ENCODE data around the gene NR0B1. TPM values are rescaled to one million over a fixed set of nuclear protein-coding genes. Genes with fewer than 3 reads are reported as not detected.
A peak's percentile ranks its signal among the peaks of the same experiment; 100 is the strongest.

NR0B1 gene
- total and polyA plus RNA-seq, 2 experiments from 2014 or later = not detected

- Histone ChIP-seq H3K9me2 (ENCODE audit: insufficient read depth) (no peaks in the 10 kb centered on the region), H3K4me3 (no peak overlapping the region), H3K27ac (no peak overlapping the region), H3F3A (ENCODE audit: insufficient read depth) (no peaks in the 10 kb centered on the region), H3K9ac (no peak overlapping the region), H3K4me1 (ENCODE audit: insufficient read depth) (no peaks in the 10 kb centered on the region; the same call in 1 of the 2 replicates), H3K9me3 (ENCODE audit: low read depth) (no peaks in the 10 kb centered on the region), H3K4me2 (ENCODE audit: unreplicated experiment) (no peak overlapping the region), H2AFZ (peak overlapping the region; percentile 26; the same call in 1 of the 2 replicates), H4K20me1 (ENCODE audit: insufficient read depth) (no peaks in the 10 kb centered on the region), H3K27me3 (replicated peaks; ENCODE audit: insufficient read depth) (no peaks in the 10 kb centered on the region), H3K36me3 (ENCODE audit: low read depth) (no peaks in the 10 kb centered on the region), H3K79me2 (ENCODE audit: insufficient read depth) (no peaks in the 10 kb centered on the region)
- TF ChIP-seq EZH2phosphoT487 (IDR thresholded peaks at IDR 0.05; ENCODE audit: insufficient read depth, low read depth) (no peak), EZH2 (IDR thresholded peaks at IDR 0.05; ENCODE audit: insufficient read depth, poor library complexity, severe bottlenecking) (no peak)
- in situ Hi-C loops (cut with MboI) = loop anchor here (10.0 to 25.0 kb wide), 2 partner anchors 229 to 437 kb away; no protein-coding TSS in a partner anchor
- peak; percentile 44 for DNase-seq
- WGBS, 2 experiments (ENCODE audit: low coverage in 1 of 2, low lambda C conversion rate in 2 of 2, missing lambda C conversion rate in 2 of 2) = 0 to 5% methylated on average over 1 of the region's 1 CpG
Measured at GRCh38 chrX:30275498-30275897, 33.7 kb downstream of the NR0B1 start.

DNA sequence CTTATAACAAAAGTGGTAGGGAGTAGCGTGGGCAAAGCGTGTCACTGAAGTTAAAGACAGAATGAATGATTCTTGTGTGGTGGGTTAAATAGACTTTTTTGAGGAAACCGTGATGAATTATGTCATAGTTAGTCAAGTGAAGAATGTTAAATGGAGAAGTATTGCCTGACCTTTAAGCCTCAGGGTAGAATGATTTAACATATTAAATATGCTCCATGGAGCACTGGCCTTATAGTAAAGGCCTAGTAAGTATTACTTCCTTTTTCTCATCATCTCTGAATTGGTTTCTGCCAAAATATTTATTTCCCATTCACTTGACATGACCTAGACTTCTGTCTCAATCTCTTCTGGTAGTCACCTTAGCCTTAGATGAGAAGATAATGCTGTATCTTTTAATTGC, 38.6 kb downstream of the NR0B1 start:
- H2AFZ ChIP-seq = no peak overlapping the region
- no peaks in the 10 kb centered on the region for H3K27me3 ChIP-seq (replicated peaks; ENCODE audit: insufficient read depth)
- H3K79me2 ChIP-seq (ENCODE audit: insufficient read depth) = no peaks in the 10 kb centered on the region
- in situ Hi-C loops (cut with MboI) = loop anchor here (10.0 kb wide), 1 partner anchor 234 kb away; no protein-coding TSS in a partner anchor
- H3K4me1 ChIP-seq (ENCODE audit: insufficient read depth) = no peaks in the 10 kb centered on the region
- DNase-seq = no peak
- H3K4me3 ChIP-seq = no peak overlapping the region
- H3K4me2 ChIP-seq (ENCODE audit: unreplicated experiment) = no peak overlapping the region
- H3K9ac ChIP-seq = no peak overlapping the region
- no peak overlapping the region for H3K27ac ChIP-seq
- H3K9me2 ChIP-seq (ENCODE audit: insufficient read depth) = no peaks in the 10 kb centered on the region
- H3K9me3 ChIP-seq (ENCODE audit: low read depth) = no peaks in the 10 kb centered on the region
- 71 to 79% methylated on average over 3 of the region's 3 CpGs for WGBS, 2 experiments (ENCODE audit: low coverage in 1 of 2, low lambda C conversion rate in 2 of 2, missing lambda C conversion rate in 2 of 2)
- H3F3A ChIP-seq (ENCODE audit: insufficient read depth) = no peaks in the 10 kb centered on the region
- no peaks in the 10 kb centered on the region for H4K20me1 ChIP-seq (ENCODE audit: insufficient read depth)
- no peaks in the 10 kb centered on the region for H3K36me3 ChIP-seq (ENCODE audit: low read depth)
- no peak for TF ChIP-seq EZH2 (IDR thresholded peaks at IDR 0.05; ENCODE audit: insufficient read depth, poor library complexity, severe bottlenecking)
- no peak for TF ChIP-seq EZH2phosphoT487 (IDR thresholded peaks at IDR 0.05; ENCODE audit: insufficient read depth, low read depth)

GRCh38 chrX:30262763-30263162, 46.4 kb downstream of the NR0B1 start:
- 13 to 30% methylated on average over 1 of the region's 1 CpG for WGBS, 2 experiments (ENCODE audit: low coverage in 1 of 2, low lambda C conversion rate in 2 of 2, missing lambda C conversion rate in 2 of 2)
- Histone ChIP-seq H3K27ac (no peak overlapping the region), H3K9ac (no peak overlapping the region), H3K36me3 (ENCODE audit: low read depth) (no peaks in the 10 kb centered on the region), H3K4me3 (no peak overlapping the region), H3K79me2 (ENCODE audit: insufficient read depth) (no peaks in the 10 kb centered on the region), H2AFZ (no peak overlapping the region), H3K27me3 (replicated peaks; ENCODE audit: insufficient read depth) (no peaks in the 10 kb centered on the region), H3K9me3 (ENCODE audit: low read depth) (no peaks in the 10 kb centered on the region), H3K4me2 (ENCODE audit: unreplicated experiment) (no peak overlapping the region), H3K4me1 (ENCODE audit: insufficient read depth) (no peaks in the 10 kb centered on the region), H3F3A (ENCODE audit: insufficient read depth) (no peaks in the 10 kb centered on the region), H4K20me1 (ENCODE audit: insufficient read depth) (no peaks in the 10 kb centered on the region), H3K9me2 (ENCODE audit: insufficient read depth) (no peaks in the 10 kb centered on the region)
- DNase-seq = no peak
- in situ Hi-C loops (cut with MboI) = no loop called here
- TF ChIP-seq EZH2phosphoT487 (IDR thresholded peaks at IDR 0.05; ENCODE audit: insufficient read depth, low read depth) (no peak), EZH2 (IDR thresholded peaks at IDR 0.05; ENCODE audit: insufficient read depth, poor library complexity, severe bottlenecking) (no peak)

DNA sequence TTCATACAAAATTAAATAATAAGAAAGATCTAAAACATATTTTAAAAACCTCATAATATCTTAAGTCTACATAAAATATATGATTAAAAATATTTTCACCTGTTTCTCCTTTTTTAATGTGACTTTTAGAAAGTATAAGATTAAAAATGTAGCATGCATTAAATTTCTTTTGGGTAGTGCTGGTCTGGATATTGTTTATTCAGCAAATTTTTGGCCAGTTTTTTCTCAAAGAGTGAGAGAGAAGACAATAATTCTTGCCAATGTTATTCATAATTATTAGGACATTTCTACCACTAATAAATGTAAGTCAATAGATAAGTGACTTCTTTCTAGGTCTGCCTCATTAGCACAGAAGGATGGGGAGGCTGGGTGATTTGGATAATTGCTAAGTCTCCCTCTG, 48.2 kb downstream of the NR0B1 start:
- H2AFZ ChIP-seq = no peak overlapping the region
- no peak overlapping the region for H3K27ac ChIP-seq
- no peaks in the 10 kb centered on the region for H3K79me2 ChIP-seq (ENCODE audit: insufficient read depth)
- H3K4me3 ChIP-seq = no peak overlapping the region
- no peaks in the 10 kb centered on the region for H3K9me3 ChIP-seq (ENCODE audit: low read depth)
- no peak overlapping the region for H3K4me2 ChIP-seq (ENCODE audit: unreplicated experiment)
- no peak overlapping the region for H3K9ac ChIP-seq
- H3K4me1 ChIP-seq (ENCODE audit: insufficient read depth) = no peaks in the 10 kb centered on the region
- H3K36me3 ChIP-seq (ENCODE audit: low read depth) = no peaks in the 10 kb centered on the region
- TF ChIP-seq EZH2phosphoT487 (IDR thresholded peaks at IDR 0.05; ENCODE audit: insufficient read depth, low read depth) (no peak), EZH2 (IDR thresholded peaks at IDR 0.05; ENCODE audit: insufficient read depth, poor library complexity, severe bottlenecking) (no peak)
- in situ Hi-C loops (cut with MboI) = no loop called here
- no peaks in the 10 kb centered on the region for H3K9me2 ChIP-seq (ENCODE audit: insufficient read depth)
- H4K20me1 ChIP-seq (ENCODE audit: insufficient read depth) = no peaks in the 10 kb centered on the region
- no peak for DNase-seq
- H3K27me3 ChIP-seq (replicated peaks; ENCODE audit: insufficient read depth) = no peaks in the 10 kb centered on the region
- no peaks in the 10 kb centered on the region for H3F3A ChIP-seq (ENCODE audit: insufficient read depth)

- Histone ChIP-seq H3K4me2 (ENCODE audit: unreplicated experiment) (no peak overlapping the region), H3K79me2 (ENCODE audit: insufficient read depth) (no peaks in the 10 kb centered on the region), H3K9me2 (ENCODE audit: insufficient read depth) (no peaks in the 10 kb centered on the region), H3K36me3 (ENCODE audit: low read depth) (no peaks in the 10 kb centered on the region), H3K27me3 (replicated peaks; ENCODE audit: insufficient read depth) (no peaks in the 10 kb centered on the region), H4K20me1 (ENCODE audit: insufficient read depth) (no peaks in the 10 kb centered on the region), H2AFZ (no peak overlapping the region), H3K27ac (no peak overlapping the region), H3K9me3 (ENCODE audit: low read depth) (no peaks in the 10 kb centered on the region), H3F3A (ENCODE audit: insufficient read depth) (no peaks in the 10 kb centered on the region), H3K4me3 (no peak overlapping the region), H3K9ac (no peak overlapping the region), H3K4me1 (ENCODE audit: insufficient read depth) (no peaks in the 10 kb centered on the region)
- 10 to 19% methylated on average over 2 of the region's 2 CpGs for WGBS, 2 experiments (ENCODE audit: low coverage in 1 of 2, low lambda C conversion rate in 2 of 2, missing lambda C conversion rate in 2 of 2)
- TF ChIP-seq EZH2phosphoT487 (IDR thresholded peaks at IDR 0.05; ENCODE audit: insufficient read depth, low read depth) (no peak), EZH2 (IDR thresholded peaks at IDR 0.05; ENCODE audit: insufficient read depth, poor library complexity, severe bottlenecking) (no peak)
- no peak for DNase-seq
- in situ Hi-C loops (cut with MboI) = no loop called here
Measured at GRCh38 chrX:30259927-30260326, 49.3 kb downstream of the NR0B1 start.

Other genes starting within 250 kb of the NR0B1 start
- gene MAGEB2, start 93.8 kb downstream of the NR0B1 start, total RNA-seq (2014; rRNA removed; shearing (Covaris generic)) = not detected in 2 replicates
- gene MAGEB2, start 93.8 kb downstream of the NR0B1 start, polyA plus RNA-seq (2016; fragmentation: Nextera tagmentation; extraction: Ambion mirVana) = not detected in 2 replicates
- gene MAGEB3, start 78.7 kb downstream of the NR0B1 start, total RNA-seq (2014; rRNA removed; shearing (Covaris generic)) = not detected in 2 replicates
- not detected in 2 replicates for gene MAGEB3, start 78.7 kb downstream of the NR0B1 start, polyA plus RNA-seq (2016; fragmentation: Nextera tagmentation; extraction: Ambion mirVana)
- not detected in 2 replicates for gene MAGEB4, start 67.4 kb downstream of the NR0B1 start, total RNA-seq (2014; rRNA removed; shearing (Covaris generic))
- not detected in 2 replicates for gene MAGEB4, start 67.4 kb downstream of the NR0B1 start, polyA plus RNA-seq (2016; fragmentation: Nextera tagmentation; extraction: Ambion mirVana)
- gene MAGEB1, start 62.2 kb downstream of the NR0B1 start, total RNA-seq (2014; rRNA removed; shearing (Covaris generic)) = not detected in 2 replicates
- gene MAGEB1, start 62.2 kb downstream of the NR0B1 start, polyA plus RNA-seq (2016; fragmentation: Nextera tagmentation; extraction: Ambion mirVana) = not detected in 2 replicates